K562 (cell line): ENCODE results near the gene KLHL22. TPM values are rescaled to one million over a fixed set of nuclear protein-coding genes. Genes with fewer than 3 reads are reported as not detected.
A peak's percentile ranks its signal among the peaks of the same experiment; 100 is the strongest.

ENCODE experiments used
- ATAC-seq: fragments of 200-7000 bp; cut with Tn5 transposase; 3 replicates; pipeline ENCODE4 v1.9.1; 2020; ENCODE audit warnings: moderate library complexity
- BruUV-seq: library from RNA; stranded (reverse); fragments of 400-500 nt; replicated peaks from 2 replicates; lab custom pipeline; 2021; lab: Mats Ljungman, UMichigan
- CTCF ChIA-PET: fragments of 300-600 bp; formaldehyde crosslinking; extraction: SDS; loops from one replicate; lab custom pipeline; 2021; ENCODE audit warnings: low intra/inter-chr PET ratio; lab: Yijun Ruan, JAX
- POLR2A ChIA-PET: fragments of 300-600, 350-650 bp; sonication (Branson Sonifier 250); formaldehyde crosslinking; extraction: SDS; loops from one replicate; lab custom pipeline; 2021; ENCODE audit warnings: antibody characterized with exemption, inconsistent platforms; lab: Yijun Ruan, JAX
- DNase-seq, 4 experiments: peaks; one replicate each; pipeline versions ENCODE4 v3.0.0 to v3.0.0-alpha.2; 2011 to 2018; ENCODE audit warnings: low spot score in 3 of 4, mixed read lengths in 3 of 4; ENCODE audit errors: extremely low read depth in 1 of 4
- FAIRE-seq: peaks from 2 replicates; lab custom pipeline; 2011; peaks lifted over from hg19 to GRCh38; lab: Jason Lieb, UNC
- H2AFZ ChIP-seq: 2 replicates; pipeline ENCODE4 v1.6.0; 2011; ENCODE audit warnings: low read depth, low read length, control low read depth, inconsistent platforms
- H3K27ac ChIP-seq: fragments of 200-600 bp; 3 replicates; pipeline ENCODE4 v1.8.0; 2011; ENCODE audit warnings: low read depth, mild to moderate bottlenecking, control low read depth, inconsistent platforms, low read length, moderate library complexity, mixed read lengths; ENCODE audit errors: extremely low read depth
- H3K27me3 ChIP-seq, 2 experiments: fragments of 300-600 bp in 1 of 2; 2 replicates in 1 of 2; 3 replicates in 1 of 2; pipeline versions ENCODE4 v1.6.0 to v1.8.0; 2011; ENCODE audit warnings: inconsistent platforms in 2 of 2, low read length in 2 of 2, mild to moderate bottlenecking in 1 of 2, mixed read lengths in 1 of 2, moderate library complexity in 1 of 2; ENCODE audit not compliant: control insufficient read depth in 2 of 2, insufficient read depth in 2 of 2
- H3K36me3 ChIP-seq: fragments of 300-600 bp; 3 replicates; pipeline ENCODE4 v1.8.0; 2011; ENCODE audit warnings: mild to moderate bottlenecking, low read length, inconsistent platforms; ENCODE audit not compliant: control insufficient read depth, insufficient read depth
- H3K4me1 ChIP-seq, 2 experiments: fragments of 200-600 bp in 1 of 2; replicated peaks in 1 of 2; 2 replicates in 1 of 2; 3 replicates in 1 of 2; pipeline versions ENCODE4 v1.5.1 to v1.8.0; 2011; ENCODE audit warnings: inconsistent platforms in 2 of 2, low read length in 2 of 2, mild to moderate bottlenecking in 1 of 2, mixed read lengths in 1 of 2, moderate library complexity in 1 of 2; ENCODE audit not compliant: control insufficient read depth in 2 of 2, insufficient read depth in 2 of 2
- H3K4me2 ChIP-seq: 2 replicates; pipeline ENCODE4 v1.6.1; 2011; ENCODE audit warnings: low read length, control low read depth, inconsistent platforms, mixed read lengths; ENCODE audit not compliant: insufficient read depth
- H3K4me3 ChIP-seq: fragments of 200-600 bp; sonication (generic), shearing (Covaris generic); 2 replicates; pipeline ENCODE4 v1.5.1; 2016; ENCODE audit warnings: control low read depth, inconsistent platforms
- H3K79me2 ChIP-seq: fragments of 200-600 bp; 3 replicates; pipeline ENCODE4 v1.8.0; 2011; ENCODE audit warnings: low read length, inconsistent platforms; ENCODE audit not compliant: control insufficient read depth, insufficient read depth
- H3K9ac ChIP-seq, 2 experiments: 2 replicates each; pipeline versions ENCODE4 v1.6.0 to v1.6.1; 2011; ENCODE audit warnings: low read depth in 2 of 2, low read length in 2 of 2, control low read depth in 1 of 2, inconsistent platforms in 1 of 2, mild to moderate bottlenecking in 1 of 2, mixed read lengths in 1 of 2; ENCODE audit not compliant: insufficient read depth in 1 of 2
- H3K9me1 ChIP-seq: one replicate; pipeline ENCODE4 v1.6.0; 2011; ENCODE audit warnings: inconsistent platforms, mild to moderate bottlenecking, low read length, moderate library complexity; ENCODE audit not compliant: control insufficient read depth, insufficient read depth
- H3K9me3 ChIP-seq: replicated peaks from 2 replicates; pipeline ENCODE4 v1.5.1; 2011; ENCODE audit warnings: low read depth, low read length, inconsistent platforms; ENCODE audit not compliant: control insufficient read depth, insufficient read depth
- H4K20me1 ChIP-seq: replicated peaks from 2 replicates; pipeline ENCODE4 v1.6.1; 2011; ENCODE audit warnings: low read length, inconsistent platforms, mixed read lengths; ENCODE audit not compliant: control insufficient read depth, insufficient read depth
- ARNT ChIP-seq, 2 experiments: fragments of 450-650 bp; IDR thresholded peaks; 2 replicates each; pipeline ENCODE4 v1.6.1; 2016; ENCODE audit warnings: mild to moderate bottlenecking in 1 of 2
- BRF2 ChIP-seq: IDR thresholded peaks from 3 replicates; pipeline ENCODE4 v1.6.1; 2011; ENCODE audit warnings: borderline replicate concordance, mild to moderate bottlenecking; ENCODE audit not compliant: insufficient read length, insufficient read depth
- CBFA2T2 ChIP-seq: fragments of 450-650 bp; conservative IDR thresholded peaks from 2 replicates; pipeline ENCODE4 v1.6.1; 2017; ENCODE audit warnings: mild to moderate bottlenecking
- CTBP1 ChIP-seq: fragments of 450-650 bp; IDR thresholded peaks from 2 replicates; pipeline ENCODE4 v1.6.1; 2016; ENCODE audit warnings: borderline replicate concordance
- EGR1 ChIP-seq: fragments of 450-650 bp; conservative IDR thresholded peaks from 2 replicates; pipeline ENCODE4 v1.6.1; 2017; ENCODE audit warnings: mild to moderate bottlenecking
- HDAC2 ChIP-seq: fragments of 450-650 bp; IDR thresholded peaks from 2 replicates; pipeline ENCODE4 v1.6.1; 2016; ENCODE audit warnings: mild to moderate bottlenecking
- LARP7 ChIP-seq: fragments of 450-650 bp; IDR thresholded peaks from 2 replicates; pipeline ENCODE4 v1.6.1; 2016
- MAZ ChIP-seq, 2 experiments: fragments of 450-650 bp in 1 of 2; sonication (generic) in 1 of 2; formaldehyde crosslinking; IDR thresholded peaks in 1 of 2; conservative IDR thresholded peaks in 1 of 2; 2 replicates each; pipeline versions ENCODE4 v1.4.0 to v1.5.0; 2020; ENCODE audit warnings: mild to moderate bottlenecking in 1 of 2, missing genetic modification reagents in 1 of 2
- MLX ChIP-seq, 2 experiments: fragments of 450-650 bp in 1 of 2; sonication (generic) in 1 of 2; formaldehyde crosslinking; conservative IDR thresholded peaks; 2 replicates each; pipeline versions ENCODE4 v1.4.0 to v1.8.1; 2020 to 2022; ENCODE audit warnings: mild to moderate bottlenecking in 1 of 2, missing genetic modification reagents in 1 of 2
- PBX2 ChIP-seq, 2 experiments: IDR thresholded peaks in 1 of 2; conservative IDR thresholded peaks in 1 of 2; 2 replicates each; pipeline ENCODE4 v1.6.1; 2016; ENCODE audit warnings: low read depth in 2 of 2, mild to moderate bottlenecking in 1 of 2, missing compliant biosample characterization in 1 of 2, missing genetic modification characterization in 1 of 2, moderate library complexity in 1 of 2
- POLR2AphosphoS2 ChIP-seq: IDR thresholded peaks from 2 replicates; pipeline ENCODE4 v1.6.1; 2012; ENCODE audit warnings: low read length, improper control_type of control experiment
- RBM25 ChIP-seq: fragments of 200-400 bp; formaldehyde crosslinking; IDR thresholded peaks from 2 replicates; pipeline ENCODE4 v1.6.1; 2018; ENCODE audit warnings: low read length, low read depth, moderate library complexity; ENCODE audit not compliant: severe bottlenecking
- SLC30A9 ChIP-seq: fragments of 250-450 bp; sonication (Bioruptor Pico); IDR thresholded peaks from 2 replicates; pipeline ENCODE4 v1.8.0; 2022; ENCODE audit warnings: mild to moderate bottlenecking, moderate library complexity
- SMAD4 ChIP-seq: fragments of 250-450 bp; sonication (Bioruptor Pico); conservative IDR thresholded peaks from 2 replicates; pipeline ENCODE4 v1.8.0; 2021; ENCODE audit warnings: inconsistent platforms, mild to moderate bottlenecking, moderate library complexity
- ZBTB7A ChIP-seq: IDR thresholded peaks from 2 replicates; pipeline ENCODE4 v1.6.1; 2011; ENCODE audit warnings: low read depth, mild to moderate bottlenecking, low read length, moderate library complexity, borderline replicate concordance; ENCODE audit not compliant: control insufficient read depth
- ZKSCAN8 ChIP-seq: fragments of 200-800 bp; sonication (Bioruptor generic); IDR thresholded peaks from 2 replicates; pipeline ENCODE4 v1.6.1; 2016; ENCODE audit warnings: missing genetic modification characterization, missing compliant biosample characterization
- ZNF140 ChIP-seq: fragments of 250-450 bp; sonication (Bioruptor Pico); IDR thresholded peaks from 2 replicates; pipeline ENCODE4 v1.8.0; 2021; ENCODE audit warnings: moderate library complexity, mild to moderate bottlenecking, inconsistent platforms
- WGBS: fragments of 100-300 bp; shearing (Covaris generic); methylation state at CpG from one replicate; pipeline ENCODE4 v1.1.6; 2016; ENCODE audit warnings: low coverage, mixed read lengths; ENCODE audit not compliant: insufficient coverage; ENCODE audit errors: missing lambda C conversion rate; 5-methylcytosine and 5-hydroxymethylcytosine counted together
- in situ Hi-C: fragments of 300-500 bp; cut with MboI; formaldehyde crosslinking; loops from 4 replicates; pipeline ENCODE4 v1.15.0; 2018; ENCODE audit warnings: inconsistent platforms, mixed read lengths
- intact Hi-C: fragments of 100-400 bp; cut with micrococcal nuclease; formaldehyde crosslinking; loops from 2 replicates; pipeline ENCODE4 v1.14.2; 2022
- polyA plus RNA-seq, 8 experiments: library from polyadenylated mRNA; depleted of rRNA in 4 of 8; stranded (reverse) in 5 of 8; unstranded in 3 of 8; fragments of >200 nt; fragmentation: Nextera tagmentation in 2 of 8; fragmentation: Illumina TruSeq in 1 of 8; extraction: Ambion mirVana in 2 of 8; extraction: Trizol in 1 of 8; gene quantifications; 2 replicates each; pipeline versions ENCODE4 v1.2.1 to v1.2.3, GENCODE V29; 2011 to 2014; ENCODE audit warnings: inconsistent platforms in 1 of 8, missing spikeins in 1 of 8
- total RNA-seq, 7 experiments: library from RNA; depleted of rRNA in 6 of 7; stranded (reverse); fragments of >200 nt in 6 of 7; fragmentation: Illumina TruSeq in 2 of 7; extraction: Trizol in 2 of 7; gene quantifications; 2 replicates each; pipeline versions ENCODE4 v1.2.1 to v1.2.3, GENCODE V29; 2011 to 2021; ENCODE audit warnings: low replicate concordance in 1 of 7

Gene KLHL22
- total and polyA plus RNA-seq, 9 of the 15 experiments (the other 6 are each of a cell fraction or from before 2014, with no cell fraction given): 1.3 to 25.6 (median 15.2) TPM

GRCh38 chr22:20469110-20469868 lies 26.3 kb downstream of the KLHL22 start:
- Histone ChIP-seq H3K27me3 (peaks cover 14 to 18% of the 10 kb centered on the region in 2 experiments; a peak in 4 of 5 replicates), H3K9ac (peak overlapping the region in 1 of 2 experiments; percentile 61; a peak in 2 of 4 replicates), H3K9me3 (no peaks in the 10 kb centered on the region), H3K79me2 (no peaks in the 10 kb centered on the region), H3K4me3 (no peak overlapping the region), H2AFZ (no peak overlapping the region), H3K36me3 (peaks cover 3% of the 10 kb centered on the region; the same call in 1 of the 3 replicates), H3K4me2 (peak overlapping the region; percentile 19; the same call in 1 of the 2 replicates), H3K9me1 (no peaks in the 10 kb centered on the region), H3K4me1 (peaks cover 7 to 13% of the 10 kb centered on the region in 2 experiments; a peak in 4 of 5 replicates), H4K20me1 (peaks cover 26% of the 10 kb centered on the region), H3K27ac (no peak overlapping the region)
- intact Hi-C loops: no loop called here
- peak; percentile 62 to 71 (median 68) for DNase-seq
- no peak for FAIRE-seq
- peak; percentile 44 for ATAC-seq
- in situ Hi-C loops: no loop called here
- ChIA-PET POLR2A (interaction anchor here (0.7 to 3.8 kb wide), 10 partner anchors 8 to 150 kb away, joined by 3 to 17 read pairs (median 6); partner anchors contain the start of gene DGCR6L), CTCF (interaction anchor here (0.6 kb wide), 3 partner anchors 88 to 296 kb away, joined by 4 to 6 read pairs (median 5); no protein-coding TSS in a partner anchor)
- no TSS peak for BruUV-seq
- 17% methylated on average over 6 of the region's 6 CpGs for WGBS
- TF ChIP-seq ZBTB7A: peak; percentile 22; the same call in 1 of the 2 replicates
- TF ChIP-seq PBX2 (CRISPR knock-in tag; IDR thresholded peaks at IDR 0.05; ENCODE audit: low read depth): peak; percentile 26; the same call in 1 of the 2 replicates
- TF ChIP-seq PBX2 (tag; conservative IDR thresholded peaks at IDR 0.05; ENCODE audit: low read depth): peak; percentile 67
- TF ChIP-seq ZKSCAN8 (CRISPR knock-in tag): no peak
- TF ChIP-seq HDAC2: no peak
- TF ChIP-seq MAZ (CRISPR knock-in tag; conservative IDR thresholded peaks at IDR 0.05 in 1 of 2, IDR thresholded peaks at IDR 0.05 in 1 of 2): no peak
- peak; percentile 62 for TF ChIP-seq CBFA2T2
- 0 out of 2 replicates have a peak, but pooled peaks have one; percentile 61 for TF ChIP-seq LARP7
- TF ChIP-seq POLR2AphosphoS2: no peak
- TF ChIP-seq ARNT (IDR thresholded peaks at IDR 0.05): peak in 1 of 2 experiments; percentile 64; a peak in 2 of 4 replicates
- TF ChIP-seq CTBP1: peak; percentile 59
- TF ChIP-seq ZNF140 (CRISPR knock-in tag): no peak
- TF ChIP-seq EGR1: no peak
- TF ChIP-seq SMAD4 (CRISPR knock-in tag): no peak
- TF ChIP-seq BRF2: no peak
- no peak for TF ChIP-seq RBM25
- no peak for TF ChIP-seq SLC30A9 (CRISPR knock-in tag)
- no peak for TF ChIP-seq MLX (CRISPR knock-in tag; conservative IDR thresholded peaks at IDR 0.05)
